Liver (tissue), 3 donors: ENCODE data around the gene CDKN3.

Experiments
- JUND ChIP-seq, 2 donors: IDR thresholded peaks; 2 replicates each; pipeline ENCODE4 v1.6.1; 2016; ENCODE audit warnings: antibody characterized with exemption in 2 of 2
- YY1 ChIP-seq: IDR thresholded peaks from 2 replicates; pipeline ENCODE4 v1.6.1; 2016; ENCODE audit warnings: antibody characterized with exemption, mild to moderate bottlenecking
- TF ChIP-seq, protein P1 (sequence below): fragments of 150-350 bp; IDR thresholded peaks from 2 replicates; pipeline ENCODE4 v1.5.1; 2017; ENCODE audit warnings: improper control_type of control experiment, low read depth, low read length; ENCODE audit not compliant: missing input control
- TF ChIP-seq, protein P2 (sequence below): IDR thresholded peaks from 2 replicates; pipeline ENCODE4 v1.6.1; 2016; ENCODE audit warnings: antibody characterized with exemption
- TF ChIP-seq, protein P3 (sequence below): IDR thresholded peaks from 2 replicates; pipeline ENCODE4 v1.6.1; 2016; ENCODE audit warnings: antibody characterized with exemption
- donor health status: healthy.
- donor health status: healthy.

DNA sequence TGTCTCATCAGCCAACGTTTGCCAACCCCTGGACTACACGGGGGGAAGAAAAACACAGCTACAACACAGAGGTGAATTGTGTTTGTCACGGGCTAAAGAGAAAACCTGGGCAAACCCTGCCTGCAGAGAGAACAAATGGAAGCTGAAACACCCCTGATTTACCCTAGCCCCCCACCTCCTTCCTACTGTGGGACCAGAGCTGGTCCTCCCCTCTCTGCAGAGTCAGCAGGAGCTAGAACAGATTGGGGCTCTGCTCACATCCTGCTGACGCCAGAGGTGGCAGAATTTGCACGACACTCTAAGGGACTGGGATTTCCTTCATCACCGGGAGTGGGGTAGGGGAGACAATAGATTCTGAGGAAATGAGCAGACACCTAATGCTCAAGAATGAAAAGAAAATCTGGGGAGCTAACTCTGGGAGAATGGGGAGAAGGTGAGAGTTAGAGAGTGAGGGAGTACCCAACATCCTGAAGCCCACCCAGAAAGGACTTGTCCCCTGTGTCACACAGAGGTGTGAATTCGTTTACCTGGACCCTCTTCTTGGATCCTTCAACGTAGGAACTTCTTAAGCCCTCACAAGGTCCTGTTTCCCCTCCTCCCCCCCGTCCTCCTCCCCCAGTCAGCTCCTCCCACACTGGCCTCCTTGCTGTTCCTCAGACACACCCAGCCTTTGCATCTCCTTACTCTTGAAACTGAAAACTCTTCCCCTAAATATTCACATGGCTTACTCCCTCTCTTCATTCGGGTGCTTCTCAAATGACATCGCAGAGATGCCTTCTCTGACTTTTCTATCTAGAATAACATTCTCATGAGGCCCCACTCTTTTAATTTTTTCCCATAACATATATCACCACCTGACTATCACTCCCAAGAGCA, 26.2 kb upstream of the CDKN3 start:
- TF ChIP-seq, protein P1, sequence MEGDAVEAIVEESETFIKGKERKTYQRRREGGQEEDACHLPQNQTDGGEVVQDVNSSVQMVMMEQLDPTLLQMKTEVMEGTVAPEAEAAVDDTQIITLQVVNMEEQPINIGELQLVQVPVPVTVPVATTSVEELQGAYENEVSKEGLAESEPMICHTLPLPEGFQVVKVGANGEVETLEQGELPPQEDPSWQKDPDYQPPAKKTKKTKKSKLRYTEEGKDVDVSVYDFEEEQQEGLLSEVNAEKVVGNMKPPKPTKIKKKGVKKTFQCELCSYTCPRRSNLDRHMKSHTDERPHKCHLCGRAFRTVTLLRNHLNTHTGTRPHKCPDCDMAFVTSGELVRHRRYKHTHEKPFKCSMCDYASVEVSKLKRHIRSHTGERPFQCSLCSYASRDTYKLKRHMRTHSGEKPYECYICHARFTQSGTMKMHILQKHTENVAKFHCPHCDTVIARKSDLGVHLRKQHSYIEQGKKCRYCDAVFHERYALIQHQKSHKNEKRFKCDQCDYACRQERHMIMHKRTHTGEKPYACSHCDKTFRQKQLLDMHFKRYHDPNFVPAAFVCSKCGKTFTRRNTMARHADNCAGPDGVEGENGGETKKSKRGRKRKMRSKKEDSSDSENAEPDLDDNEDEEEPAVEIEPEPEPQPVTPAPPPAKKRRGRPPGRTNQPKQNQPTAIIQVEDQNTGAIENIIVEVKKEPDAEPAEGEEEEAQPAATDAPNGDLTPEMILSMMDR, result no peak
- TF ChIP-seq, protein P2, sequence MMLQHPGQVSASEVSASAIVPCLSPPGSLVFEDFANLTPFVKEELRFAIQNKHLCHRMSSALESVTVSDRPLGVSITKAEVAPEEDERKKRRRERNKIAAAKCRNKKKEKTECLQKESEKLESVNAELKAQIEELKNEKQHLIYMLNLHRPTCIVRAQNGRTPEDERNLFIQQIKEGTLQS, result no peak
- TF ChIP-seq JUND (IDR thresholded peaks at IDR 0.05) (no peak), YY1 (no peak)
- TF ChIP-seq, protein P3, sequence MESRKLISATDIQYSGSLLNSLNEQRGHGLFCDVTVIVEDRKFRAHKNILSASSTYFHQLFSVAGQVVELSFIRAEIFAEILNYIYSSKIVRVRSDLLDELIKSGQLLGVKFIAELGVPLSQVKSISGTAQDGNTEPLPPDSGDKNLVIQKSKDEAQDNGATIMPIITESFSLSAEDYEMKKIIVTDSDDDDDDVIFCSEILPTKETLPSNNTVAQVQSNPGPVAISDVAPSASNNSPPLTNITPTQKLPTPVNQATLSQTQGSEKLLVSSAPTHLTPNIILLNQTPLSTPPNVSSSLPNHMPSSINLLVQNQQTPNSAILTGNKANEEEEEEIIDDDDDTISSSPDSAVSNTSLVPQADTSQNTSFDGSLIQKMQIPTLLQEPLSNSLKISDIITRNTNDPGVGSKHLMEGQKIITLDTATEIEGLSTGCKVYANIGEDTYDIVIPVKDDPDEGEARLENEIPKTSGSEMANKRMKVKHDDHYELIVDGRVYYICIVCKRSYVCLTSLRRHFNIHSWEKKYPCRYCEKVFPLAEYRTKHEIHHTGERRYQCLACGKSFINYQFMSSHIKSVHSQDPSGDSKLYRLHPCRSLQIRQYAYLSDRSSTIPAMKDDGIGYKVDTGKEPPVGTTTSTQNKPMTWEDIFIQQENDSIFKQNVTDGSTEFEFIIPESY, result no peak
